Tibial nerve (tissue), 3 donors: Measurements from ENCODE around the gene SERPINA3.

Experiments
- POLR2A ChIP-seq, 2 donors: fragments of 450-650 bp; IDR thresholded peaks; one replicate each; pipeline ENCODE4 v1.6.1; 2017; ENCODE audit warnings: antibody characterized with exemption in 2 of 2, mild to moderate bottlenecking in 2 of 2, moderate library complexity in 2 of 2
- TF ChIP-seq, protein P1 (sequence below), 5 experiments: fragments of 200-600 bp in 3 of 5; fragments of 450-650 bp in 2 of 5; sonication (generic) in 3 of 5; IDR thresholded peaks; one replicate each; pipeline ENCODE4 v1.5.1; 2016 to 2019; ENCODE audit warnings: antibody characterized with exemption in 5 of 5, mild to moderate bottlenecking in 3 of 5, moderate library complexity in 2 of 5

DNA sequence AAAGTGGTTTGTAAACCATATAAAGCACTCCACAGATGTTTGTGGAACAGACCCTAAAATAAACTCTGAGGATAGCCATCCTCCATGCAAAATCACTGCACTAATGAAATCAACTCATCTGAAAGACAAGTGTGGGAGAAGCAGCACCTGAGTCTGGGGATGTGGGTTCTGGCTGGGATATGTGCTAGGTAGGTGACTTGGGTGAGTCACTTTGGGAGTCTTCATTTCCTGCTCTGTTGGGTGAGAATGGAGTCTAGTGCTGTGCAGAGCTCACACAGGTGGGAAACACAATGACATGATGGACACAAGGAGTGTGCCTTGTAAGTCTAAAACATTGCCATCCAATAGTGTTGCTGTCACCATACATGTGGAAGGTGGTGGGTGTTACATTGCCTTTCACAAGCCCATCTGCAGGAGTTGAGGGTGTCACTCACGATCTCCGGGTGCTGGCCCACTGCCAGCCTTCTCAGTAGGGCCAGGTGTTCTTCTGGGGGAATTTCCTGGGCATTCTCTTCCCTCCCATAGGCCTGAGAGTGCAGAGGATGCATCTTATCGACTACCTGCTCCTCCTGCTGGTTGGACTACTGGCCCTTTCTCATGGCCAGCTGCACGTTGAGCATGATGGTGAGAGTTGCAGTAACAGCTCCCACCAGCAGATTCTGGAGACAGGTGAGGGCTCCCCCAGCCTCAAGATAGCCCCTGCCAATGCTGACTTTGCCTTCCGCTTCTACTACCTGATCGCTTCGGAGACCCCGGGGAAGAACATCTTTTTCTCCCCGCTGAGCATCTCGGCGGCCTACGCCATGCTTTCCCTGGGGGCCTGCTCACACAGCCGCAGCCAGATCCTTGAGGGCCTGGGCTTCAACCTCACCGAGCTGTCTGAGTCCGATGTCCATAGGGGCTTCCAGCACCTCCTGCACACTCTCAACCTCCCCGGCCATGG is 49.0 kb upstream of the SERPINA3 start:
- TF ChIP-seq, protein P1, sequence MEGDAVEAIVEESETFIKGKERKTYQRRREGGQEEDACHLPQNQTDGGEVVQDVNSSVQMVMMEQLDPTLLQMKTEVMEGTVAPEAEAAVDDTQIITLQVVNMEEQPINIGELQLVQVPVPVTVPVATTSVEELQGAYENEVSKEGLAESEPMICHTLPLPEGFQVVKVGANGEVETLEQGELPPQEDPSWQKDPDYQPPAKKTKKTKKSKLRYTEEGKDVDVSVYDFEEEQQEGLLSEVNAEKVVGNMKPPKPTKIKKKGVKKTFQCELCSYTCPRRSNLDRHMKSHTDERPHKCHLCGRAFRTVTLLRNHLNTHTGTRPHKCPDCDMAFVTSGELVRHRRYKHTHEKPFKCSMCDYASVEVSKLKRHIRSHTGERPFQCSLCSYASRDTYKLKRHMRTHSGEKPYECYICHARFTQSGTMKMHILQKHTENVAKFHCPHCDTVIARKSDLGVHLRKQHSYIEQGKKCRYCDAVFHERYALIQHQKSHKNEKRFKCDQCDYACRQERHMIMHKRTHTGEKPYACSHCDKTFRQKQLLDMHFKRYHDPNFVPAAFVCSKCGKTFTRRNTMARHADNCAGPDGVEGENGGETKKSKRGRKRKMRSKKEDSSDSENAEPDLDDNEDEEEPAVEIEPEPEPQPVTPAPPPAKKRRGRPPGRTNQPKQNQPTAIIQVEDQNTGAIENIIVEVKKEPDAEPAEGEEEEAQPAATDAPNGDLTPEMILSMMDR (IDR thresholded peaks at IDR 0.05) = no peak
- no peak for TF ChIP-seq POLR2A (IDR thresholded peaks at IDR 0.05)
